Transverse colon (tissue), 4 donors: ENCODE data around the gene DRC7. TPM values are rescaled to one million over a fixed set of nuclear protein-coding genes. Genes with fewer than 3 reads are reported as not detected.

Source experiments
- DNase-seq: peaks from one replicate; pipeline ENCODE4 v3.0.0-alpha.2; 2019
- H3K27ac ChIP-seq, 4 donors: fragments of 200-600 bp; sonication (generic); 2 replicates each; pipeline ENCODE4 v1.5.1; 2016 to 2018; ENCODE audit warnings: inconsistent platforms in 4 of 4
- H3K27me3 ChIP-seq: fragments of 200-600 bp; sonication (generic); 2 replicates; pipeline ENCODE4 v1.5.1; 2017; ENCODE audit warnings: inconsistent platforms
- H3K36me3 ChIP-seq, 4 donors: fragments of 200-600 bp; sonication (generic); 2 replicates each; pipeline ENCODE4 v1.5.1; 2017 to 2019; ENCODE audit warnings: inconsistent platforms in 4 of 4
- H3K4me1 ChIP-seq, 4 donors: fragments of 200-600 bp; sonication (generic); 2 replicates each; pipeline ENCODE4 v1.5.1; 2017 to 2020; ENCODE audit warnings: inconsistent platforms in 4 of 4
- H3K4me3 ChIP-seq, 4 donors: fragments of 200-600 bp; sonication (generic); 1 replicate in 1 of 4; 2 replicates in 3 of 4; pipeline versions ENCODE4 v1.5.1 to v1.6.1; 2017 to 2019; ENCODE audit warnings: inconsistent platforms in 4 of 4
- H3K9me3 ChIP-seq, 2 donors: fragments of 200-600 bp; sonication (generic); 2 replicates each; pipeline ENCODE4 v1.5.1; 2017 to 2019; ENCODE audit warnings: inconsistent platforms in 2 of 2
- CTCF ChIP-seq, 5 experiments: fragments of 200-600 bp in 3 of 5; fragments of 450-650 bp in 2 of 5; sonication (generic) in 3 of 5; IDR thresholded peaks; 1 replicate in 2 of 5; 2 replicates in 3 of 5; pipeline ENCODE4 v1.5.1; 2016 to 2017; ENCODE audit warnings: antibody characterized with exemption in 5 of 5, inconsistent platforms in 3 of 5, mild to moderate bottlenecking in 2 of 5, moderate library complexity in 1 of 5
- EP300 ChIP-seq: sonication (generic); formaldehyde crosslinking; IDR thresholded peaks from one replicate; pipeline ENCODE4 v1.6.1; 2017; ENCODE audit warnings: antibody characterized with exemption, low read depth
- POLR2A ChIP-seq: fragments of 450-650 bp; IDR thresholded peaks from one replicate; pipeline ENCODE4 v1.6.1; 2016; ENCODE audit warnings: antibody characterized with exemption, mild to moderate bottlenecking, moderate library complexity
- POLR2AphosphoS5 ChIP-seq, 3 donors: sonication (generic); formaldehyde crosslinking; IDR thresholded peaks; one replicate each; pipeline ENCODE4 v1.6.1; 2016; ENCODE audit warnings: antibody characterized with exemption in 3 of 3
- WGBS, 2 donors: methylation state at CpG; one replicate each; pipeline ENCODE4 v1.1.5; 2018; ENCODE audit warnings: low coverage in 1 of 2; 5-methylcytosine and 5-hydroxymethylcytosine counted together
- in situ Hi-C, 4 donors: fragments of 200-750 bp; cut with MboI; loops; one replicate each; pipeline versions ENCODE4 v1.15.0 to v1.15.1; 2017; ENCODE audit warnings: low sequenced_read_pairs in 3 of 4, low pct_ligation_motif_present in 1 of 4, low pct_unique_long_range_greater_than_20kb in 1 of 4
- intact Hi-C: fragments of 100-400 bp; cut with DNase I; formaldehyde crosslinking; loops from one replicate; pipeline ENCODE4 v1.15.1; 2023; ENCODE audit warnings: low total_unique reads
- total RNA-seq, 4 donors: library from RNA; depleted of rRNA; stranded (reverse); fragments of >200 nt; gene quantifications; one replicate each; pipeline ENCODE4 v1.1.0, GENCODE V29; 2016

The DRC7 gene
- total RNA-seq, 4 donors from 2014 or later = not detected

- TF ChIP-seq POLR2AphosphoS5 (IDR thresholded peaks at IDR 0.05) = no peak
- TF ChIP-seq POLR2A = no peak
- TF ChIP-seq EP300 = no peak
- TF ChIP-seq CTCF (IDR thresholded peaks at IDR 0.05) = no peak
- Histone ChIP-seq H3K36me3 (no peaks in the 10 kb centered on the region), H3K27ac (no peak overlapping the region), H3K4me1 (no peaks in the 10 kb centered on the region), H3K9me3 (no peaks in the 10 kb centered on the region), H3K4me3 (no peak overlapping the region), H3K27me3 (no peaks in the 10 kb centered on the region)
- intact Hi-C loops (loop anchor here (10.0 kb wide), 1 partner anchor 255 kb away; no protein-coding TSS in a partner anchor), in situ Hi-C loops (loop anchor here in 3 of 4 donors (25.0 kb wide), 1 partner anchor 253 kb away; the partner anchor contains the start of genes USB1 (in 3 of the 3) and ZNF319 (in 3 of the 3))
- 79% methylated on average over 18 of the region's 21 CpGs; no CpG with 5 or more reads in 1 of the 2 donors for WGBS, 2 donors
- DNase-seq = no peak
These were observed 65.1 kb downstream of the DRC7 start for GRCh38 chr16:57759541-57760356.

GRCh38 chr16:57760357-57761160 is 66.0 kb downstream of the DRC7 start:
- H3K4me3 ChIP-seq = no peak overlapping the region
- no peak for DNase-seq
- H3K36me3 ChIP-seq = no peaks in the 10 kb centered on the region
- intact Hi-C loops = no loop called here
- 82% methylated on average over 20 of the region's 40 CpGs; no CpG with 5 or more reads in 1 of the 2 donors for WGBS, 2 donors
- no peaks in the 10 kb centered on the region for H3K9me3 ChIP-seq
- TF ChIP-seq CTCF (IDR thresholded peaks at IDR 0.05) = no peak
- no peak for TF ChIP-seq POLR2AphosphoS5 (IDR thresholded peaks at IDR 0.05)
- TF ChIP-seq EP300 = no peak
- no peak for TF ChIP-seq POLR2A
- no peaks in the 10 kb centered on the region for H3K27me3 ChIP-seq
- no peaks in the 10 kb centered on the region for H3K4me1 ChIP-seq
- in situ Hi-C loops = loop anchor here in 3 of 4 donors (25.0 kb wide), 1 partner anchor 252 kb away; the partner anchor contains the start of genes USB1 (in 3 of the 3) and ZNF319 (in 3 of the 3)
- H3K27ac ChIP-seq = no peak overlapping the region

GRCh38 chr16:57761301-57761700 is 66.7 kb downstream of the DRC7 start:
- DNase-seq = no peak
- Histone ChIP-seq H3K4me1 (no peaks in the 10 kb centered on the region), H3K27me3 (no peaks in the 10 kb centered on the region), H3K36me3 (no peaks in the 10 kb centered on the region), H3K27ac (no peak overlapping the region), H3K9me3 (no peaks in the 10 kb centered on the region), H3K4me3 (no peak overlapping the region)
- 79% methylated on average over 9 of the region's 9 CpGs; no CpG with 5 or more reads in 1 of the 2 donors for WGBS, 2 donors
- TF ChIP-seq EP300 = no peak
- no peak for TF ChIP-seq POLR2AphosphoS5 (IDR thresholded peaks at IDR 0.05)
- no peak for TF ChIP-seq CTCF (IDR thresholded peaks at IDR 0.05)
- no peak for TF ChIP-seq POLR2A
- in situ Hi-C loops = loop anchor here in 3 of 4 donors (25.0 kb wide), 1 partner anchor 251 kb away; the partner anchor contains the start of genes USB1 (in 3 of the 3) and ZNF319 (in 3 of the 3)
- intact Hi-C loops = no loop called here

GRCh38 chr16:57761957-57762356 is 67.4 kb downstream of the DRC7 start:
- no peaks in the 10 kb centered on the region for H3K36me3 ChIP-seq
- in situ Hi-C loops = loop anchor here in 3 of 4 donors (25.0 kb wide), 1 partner anchor 250 kb away; the partner anchor contains the start of genes USB1 (in 3 of the 3) and ZNF319 (in 3 of the 3)
- intact Hi-C loops = no loop called here
- no peaks in the 10 kb centered on the region for H3K4me1 ChIP-seq
- WGBS, 2 donors = 96% methylated on average over 12 of the region's 12 CpGs; no CpG with 5 or more reads in 1 of the 2 donors
- H3K4me3 ChIP-seq = no peak overlapping the region
- no peaks in the 10 kb centered on the region for H3K27me3 ChIP-seq
- DNase-seq = no peak
- TF ChIP-seq EP300 (no peak), POLR2A (no peak), POLR2AphosphoS5 (IDR thresholded peaks at IDR 0.05) (no peak), CTCF (IDR thresholded peaks at IDR 0.05) (no peak)
- no peak overlapping the region for H3K27ac ChIP-seq
- no peaks in the 10 kb centered on the region for H3K9me3 ChIP-seq
